NT2/D1 (cell line): ENCODE measurements around the gene KIF6.

Experiments
- DNase-seq: peaks from one replicate; pipeline ENCODE4 v3.0.0-alpha.2; 2011; ENCODE audit warnings: low read depth, low spot score
- H3K27me3 ChIP-seq: 2 replicates; pipeline ENCODE4 v1.6.0; 2011; ENCODE audit warnings: mild to moderate bottlenecking; ENCODE audit not compliant: insufficient read length, insufficient read depth
- H3K36me3 ChIP-seq: 2 replicates; pipeline ENCODE4 v1.6.1; 2011; ENCODE audit warnings: mild to moderate bottlenecking, low read length, mixed read lengths; ENCODE audit not compliant: insufficient read depth, insufficient read length
- H3K4me1 ChIP-seq: 2 replicates; pipeline ENCODE4 v1.5.1; 2011; ENCODE audit not compliant: insufficient read depth, insufficient read length
- H3K4me3 ChIP-seq: 2 replicates; pipeline ENCODE4 v1.5.1; 2011; ENCODE audit warnings: low read depth; ENCODE audit not compliant: insufficient read length
- H3K9ac ChIP-seq: 2 replicates; pipeline ENCODE4 v1.6.0; 2011; ENCODE audit warnings: low read depth; ENCODE audit not compliant: insufficient read length
- H3K9me3 ChIP-seq: 2 replicates; pipeline ENCODE4 v1.5.1; 2011; ENCODE audit warnings: mild to moderate bottlenecking, low read length; ENCODE audit not compliant: insufficient read depth
- SUZ12 ChIP-seq: IDR thresholded peaks from 2 replicates; pipeline ENCODE4 v1.6.1; 2011; ENCODE audit not compliant: insufficient read length, insufficient read depth; ENCODE audit errors: extremely low read depth
- YY1 ChIP-seq: IDR thresholded peaks from 2 replicates; pipeline ENCODE4 v1.6.1; 2011; ENCODE audit not compliant: insufficient read length, insufficient read depth
- ZNF274 ChIP-seq: IDR thresholded peaks from 2 replicates; pipeline ENCODE4 v1.6.1; 2011; ENCODE audit warnings: mild to moderate bottlenecking, low read depth, low read length

Gene KIF6

DNA sequence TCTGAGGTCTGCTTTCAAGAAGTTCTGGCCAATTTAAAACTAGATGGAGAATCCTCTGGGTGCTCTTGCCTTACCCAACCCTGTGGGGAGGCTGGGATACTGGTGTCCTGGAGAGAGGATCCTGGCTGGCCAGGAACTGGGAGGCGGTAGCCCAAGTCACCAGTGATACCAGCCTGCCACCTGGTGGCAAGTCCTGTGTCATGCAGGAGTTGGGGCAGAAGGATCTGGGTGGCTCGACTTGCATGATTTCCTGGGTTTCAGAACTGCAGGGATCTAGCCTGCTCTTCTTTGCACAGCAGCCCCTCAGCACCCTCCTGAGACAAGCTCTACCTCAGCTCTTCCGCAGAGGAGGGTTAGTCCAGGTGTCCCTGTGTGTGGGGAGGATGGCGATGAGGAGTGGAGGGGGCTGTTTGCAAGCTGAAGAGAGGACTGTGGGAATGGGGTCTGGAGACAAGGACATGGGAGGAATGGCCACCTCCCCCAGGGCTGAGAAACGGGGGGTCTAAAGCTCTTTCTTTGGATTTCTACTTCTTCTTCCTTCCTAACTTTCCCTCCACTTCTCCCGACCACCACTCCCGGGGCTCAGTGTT, 415.2 kb downstream of the KIF6 start:
- peak; percentile 43 for DNase-seq
- H3K4me3 ChIP-seq = no peak overlapping the region
- H3K9me3 ChIP-seq = peaks cover 3% of the 10 kb centered on the region; the same call in 1 of the 2 replicates
- H3K9ac ChIP-seq = no peak overlapping the region
- H3K4me1 ChIP-seq = no peaks in the 10 kb centered on the region
- TF ChIP-seq ZNF274 (no peak), YY1 (no peak), SUZ12 (no peak)
- no peaks in the 10 kb centered on the region for H3K36me3 ChIP-seq
- peaks cover 42% of the 10 kb centered on the region for H3K27me3 ChIP-seq

DNA sequence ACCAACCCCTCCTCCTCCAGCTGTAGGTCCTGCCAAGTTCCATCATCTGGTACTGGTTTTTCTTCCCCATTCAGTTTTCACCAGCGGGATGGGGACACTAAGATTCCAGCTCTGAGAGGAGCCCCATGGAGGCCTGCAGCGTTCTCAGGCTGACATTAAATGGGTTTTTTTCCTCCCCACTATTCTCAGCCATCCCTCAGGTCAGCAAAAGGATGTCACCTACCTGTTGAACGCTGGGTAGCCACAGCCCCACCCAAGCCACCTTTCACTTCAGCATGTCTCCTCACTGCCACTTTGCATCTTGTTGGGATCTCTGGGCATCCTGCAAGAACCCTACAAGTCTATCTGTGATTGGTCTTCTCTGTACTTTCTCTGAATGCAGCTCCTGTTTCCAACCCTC, 417.7 kb downstream of the KIF6 start:
- H3K27me3 ChIP-seq = peaks cover 17% of the 10 kb centered on the region
- no peak for DNase-seq
- no peaks in the 10 kb centered on the region for H3K4me1 ChIP-seq
- no peaks in the 10 kb centered on the region for H3K36me3 ChIP-seq
- H3K4me3 ChIP-seq = no peak overlapping the region
- TF ChIP-seq ZNF274 = no peak
- no peak for TF ChIP-seq SUZ12
- no peak for TF ChIP-seq YY1
- H3K9ac ChIP-seq = no peak overlapping the region
- peaks cover 6% of the 10 kb centered on the region; the same call in 1 of the 2 replicates for H3K9me3 ChIP-seq

DNA sequence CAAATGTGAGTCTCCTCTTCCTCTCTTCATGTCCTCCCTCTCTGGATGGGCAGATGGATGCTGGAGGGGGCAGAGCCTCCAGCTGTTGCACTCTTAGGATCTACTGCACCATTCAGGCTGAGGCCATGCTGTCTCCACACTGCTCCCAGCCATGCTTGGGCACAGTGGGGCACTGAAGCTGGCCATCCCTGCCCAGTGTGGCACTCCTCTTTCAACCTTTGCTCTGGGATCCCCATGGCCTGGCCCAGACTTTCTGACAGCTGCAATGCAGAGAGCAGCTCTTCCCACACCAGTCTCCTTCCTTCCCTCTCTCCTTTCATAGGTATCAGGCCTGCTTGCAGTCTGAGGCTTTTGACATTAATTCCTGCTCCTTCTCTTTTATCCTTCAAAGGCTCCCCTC, 420.3 kb downstream of the KIF6 start:
- Histone ChIP-seq H3K4me3 (no peak overlapping the region), H3K4me1 (no peaks in the 10 kb centered on the region), H3K36me3 (no peaks in the 10 kb centered on the region), H3K9ac (no peak overlapping the region), H3K27me3 (no peaks in the 10 kb centered on the region), H3K9me3 (peaks cover 6% of the 10 kb centered on the region; the same call in 1 of the 2 replicates)
- TF ChIP-seq YY1 = no peak
- TF ChIP-seq SUZ12 = no peak
- no peak for TF ChIP-seq ZNF274
- no peak for DNase-seq

DNA sequence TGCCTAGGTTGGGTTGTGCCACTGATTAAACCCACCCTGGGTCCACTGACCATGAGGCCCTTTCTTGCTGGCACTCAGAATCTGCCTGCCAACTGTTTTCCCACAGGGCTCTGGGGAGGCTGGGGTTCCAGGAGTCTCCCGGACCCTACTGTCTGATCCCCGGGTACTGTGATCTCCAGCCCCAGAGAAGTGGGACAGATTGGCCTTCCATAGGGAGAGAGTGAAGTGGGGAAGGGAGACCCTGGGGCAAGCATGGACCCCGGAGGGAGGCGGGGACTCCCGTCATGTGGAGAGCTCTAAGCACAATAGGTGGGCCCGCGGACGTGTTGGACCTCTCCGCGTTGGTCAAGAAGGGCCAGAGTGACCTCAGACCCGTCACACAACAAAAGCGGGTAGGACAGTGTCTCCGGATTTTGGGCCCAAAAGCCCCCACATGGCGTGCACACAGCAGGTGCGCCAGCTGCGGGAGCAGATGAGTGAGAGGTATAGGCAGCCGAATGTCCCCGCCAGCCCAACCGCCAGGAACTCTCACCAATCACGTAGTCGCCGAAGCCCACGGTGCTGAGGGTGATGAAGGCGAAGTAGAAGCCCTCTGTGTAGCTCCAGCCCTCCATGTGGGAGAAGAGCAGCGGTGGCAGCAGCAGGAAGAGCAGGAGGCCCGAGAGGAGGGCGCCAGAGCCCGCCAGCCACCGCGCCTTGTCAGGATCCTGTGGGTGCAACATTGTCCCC, 421.6 kb downstream of the KIF6 start:
- Histone ChIP-seq H3K9ac (no peak overlapping the region), H3K36me3 (no peaks in the 10 kb centered on the region), H3K4me1 (no peaks in the 10 kb centered on the region), H3K9me3 (peaks cover 6% of the 10 kb centered on the region; the same call in 1 of the 2 replicates), H3K4me3 (no peak overlapping the region), H3K27me3 (no peaks in the 10 kb centered on the region)
- no peak for TF ChIP-seq YY1
- no peak for TF ChIP-seq ZNF274
- TF ChIP-seq SUZ12 = no peak
- DNase-seq = no peak

DNA sequence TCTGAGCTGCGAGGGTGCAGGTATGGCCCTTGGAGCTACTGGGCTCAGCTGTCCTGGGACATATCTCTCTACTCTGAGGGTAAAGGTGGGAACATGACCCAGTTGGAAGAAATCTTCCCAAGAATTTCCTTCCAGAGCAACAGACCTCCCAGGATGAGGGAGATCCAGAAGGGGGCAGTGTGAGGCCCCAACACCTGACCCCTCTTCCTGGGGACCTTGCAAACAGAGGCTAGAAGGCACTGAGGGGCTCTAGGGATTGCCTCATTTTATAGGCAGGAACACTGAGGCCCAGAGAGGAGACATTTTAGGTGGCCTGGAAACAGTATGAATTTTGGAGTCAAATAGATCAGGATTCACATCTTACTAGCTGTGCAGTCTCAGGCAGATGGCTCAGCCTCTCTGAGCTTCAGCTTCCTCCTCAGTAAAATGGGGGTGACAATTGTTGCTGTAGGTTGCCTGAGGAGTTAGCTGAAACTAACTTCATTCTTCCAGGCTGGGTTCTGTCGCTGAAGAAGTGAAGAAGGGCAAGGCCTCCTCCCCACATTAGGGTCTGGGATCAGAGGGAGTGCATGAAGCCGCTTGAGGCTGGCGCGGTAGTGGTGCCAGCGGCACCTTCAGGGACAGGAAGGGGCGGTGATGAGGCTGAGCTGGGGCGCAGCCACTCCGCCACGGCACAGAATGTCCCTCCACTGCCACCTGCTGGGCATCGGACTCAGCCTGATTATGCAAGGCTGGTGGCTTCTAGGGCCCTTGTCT, 422.4 kb downstream of the KIF6 start:
- no peaks in the 10 kb centered on the region for H3K27me3 ChIP-seq
- TF ChIP-seq YY1 = no peak
- TF ChIP-seq SUZ12 = no peak
- no peak for TF ChIP-seq ZNF274
- H3K9me3 ChIP-seq = peaks cover 6% of the 10 kb centered on the region; the same call in 1 of the 2 replicates
- no peak overlapping the region for H3K4me3 ChIP-seq
- no peak overlapping the region for H3K9ac ChIP-seq
- H3K36me3 ChIP-seq = no peaks in the 10 kb centered on the region
- H3K4me1 ChIP-seq = no peaks in the 10 kb centered on the region
- peak; percentile 68 for DNase-seq

DNA sequence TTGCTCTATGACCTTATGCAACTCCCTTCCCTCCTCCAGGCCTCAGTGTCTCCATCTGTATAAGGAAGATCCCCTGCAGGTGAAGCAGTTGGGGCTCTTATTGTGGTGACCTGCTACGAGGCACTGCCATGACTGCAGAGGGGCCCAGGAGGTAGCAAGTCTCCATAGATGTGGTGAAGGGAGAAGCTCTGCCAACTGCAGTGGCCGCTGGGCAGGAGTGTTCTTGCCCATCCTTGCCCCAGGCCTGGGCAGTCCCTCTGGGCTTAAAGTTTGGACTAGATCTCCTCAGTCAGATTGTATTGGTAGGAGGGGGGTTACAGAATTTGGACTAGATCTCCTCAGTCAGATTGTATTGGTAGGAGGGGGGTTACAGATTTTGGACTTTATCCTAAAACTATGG, 423.2 kb downstream of the KIF6 start:
- Histone ChIP-seq H3K9ac (no peak overlapping the region), H3K36me3 (no peaks in the 10 kb centered on the region), H3K27me3 (no peaks in the 10 kb centered on the region), H3K4me3 (no peak overlapping the region), H3K4me1 (peaks cover 2% of the 10 kb centered on the region), H3K9me3 (peaks cover 6% of the 10 kb centered on the region; the same call in 1 of the 2 replicates)
- DNase-seq = no peak
- no peak for TF ChIP-seq SUZ12
- no peak for TF ChIP-seq YY1
- no peak for TF ChIP-seq ZNF274

DNA sequence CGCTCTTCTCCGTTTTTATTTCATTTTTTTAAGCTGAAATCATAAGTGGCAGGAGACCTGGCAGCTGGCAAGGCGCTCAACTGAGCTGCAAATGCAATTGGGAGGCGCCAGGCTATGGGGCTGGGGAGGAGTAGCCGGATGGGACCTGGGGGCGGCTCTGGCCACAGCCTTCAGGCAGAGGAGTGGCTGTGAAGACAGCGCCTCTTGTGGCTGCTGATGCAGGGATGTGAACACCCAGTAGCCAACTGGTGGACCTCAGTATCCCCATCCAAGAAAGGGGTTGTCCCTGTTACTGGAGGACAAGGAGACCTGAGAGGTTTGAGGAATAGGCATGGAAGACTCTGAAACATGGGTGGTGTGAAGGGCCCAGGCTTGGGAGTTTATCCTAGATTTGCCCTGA, 423.6 kb downstream of the KIF6 start:
- no peak for TF ChIP-seq ZNF274
- TF ChIP-seq YY1 = no peak
- TF ChIP-seq SUZ12 = no peak
- Histone ChIP-seq H3K4me1 (peaks cover 5% of the 10 kb centered on the region), H3K27me3 (no peaks in the 10 kb centered on the region), H3K4me3 (no peak overlapping the region), H3K9ac (no peak overlapping the region), H3K36me3 (no peaks in the 10 kb centered on the region), H3K9me3 (peaks cover 6% of the 10 kb centered on the region; the same call in 1 of the 2 replicates)
- no peak for DNase-seq
